SK-N-SH treated with all-trans-retinoic acid at 6 μM for 48 hours (cell line): ENCODE measurements around the gene KNSTRN.

Experiments used
- CREB5 ChIP-seq: fragments of 250-450 bp; sonication (Bioruptor Pico); IDR thresholded peaks from 2 replicates; pipeline ENCODE4 v1.5.1; 2020; ENCODE audit warnings: low read depth, mild to moderate bottlenecking, moderate library complexity
- RARB ChIP-seq: fragments of 250-450 bp; sonication (Bioruptor Pico); IDR thresholded peaks from 2 replicates; pipeline ENCODE4 v1.8.0; 2021; ENCODE audit warnings: mild to moderate bottlenecking, moderate library complexity
- ZFP3 ChIP-seq: fragments of 250-450 bp; sonication (Bioruptor Pico); IDR thresholded peaks from 2 replicates; pipeline ENCODE4 v1.5.0; 2020; ENCODE audit warnings: mild to moderate bottlenecking, moderate library complexity
- ZFP30 ChIP-seq: fragments of 450-650 bp; formaldehyde crosslinking; IDR thresholded peaks from 2 replicates; pipeline ENCODE4 v1.5.0; 2022; ENCODE audit warnings: mild to moderate bottlenecking, moderate library complexity

- TF ChIP-seq RARB (no peak), ZFP30 (CRISPR knock-in tag) (no peak), ZFP3 (CRISPR knock-in tag) (no peak), CREB5 (CRISPR knock-in tag) (no peak)
These were observed 52.6 kb downstream of the KNSTRN start for GRCh38 chr15:40435023-40435709.
